Activated CD8-positive, alpha-beta memory T cell treated with anti-CD3 and anti-CD28 coated beads, Interleukin-2, amount 50 U/mL, for 48 hours (primary cell): ENCODE measurements around the gene GNA15.
"Not testable (repeated sequence)": the region's sequence is repeated elsewhere in the genome, so short reads cannot be mapped to it uniquely, and the experiment has no call there.

Experiments
- DNase-seq: peaks from one replicate; pipeline ENCODE4 v3.0.0-alpha.2; 2020

GNA15 gene

GRCh38 chr19:3176715-3177501 is 41.1 kb downstream of the GNA15 start:
- DNase-seq, result peak; percentile 82

GRCh38 chr19:3178377-3178972 is 42.6 kb downstream of the GNA15 start, which contains the start of gene S1PR4:
Gene S1PR4, plus strand, starts transcription at chr19:3178769. Its CDS starts 24 bp downstream, at chr19:3178793.
- peak; percentile 84 for DNase-seq

GRCh38 chr19:3178973-3179738 is 43.3 kb downstream of the GNA15 start:
- DNase-seq, result no peak

- peak; percentile 76 for DNase-seq
Measured at GRCh38 chr19:3179739-3180293, 44.0 kb downstream of the GNA15 start.

GRCh38 chr19:3183721-3184641 is 48.1 kb downstream of the GNA15 start:
- DNase-seq, result no peak

- DNase-seq, result peak; percentile 80
Measured at GRCh38 chr19:3184847-3185460, 49.1 kb downstream of the GNA15 start.

GRCh38 chr19:3185461-3186159 is 49.8 kb downstream of the GNA15 start, which contains the start of gene NCLN:
Gene NCLN, plus strand, starts transcription at chr19:3185930. Its CDS starts 101 bp downstream, at chr19:3186031.
- DNase-seq, result peak; percentile 97

- peak; percentile 70 for DNase-seq
Measured at GRCh38 chr19:3186160-3186688, 50.4 kb downstream of the GNA15 start.

- no peak for DNase-seq
Measured at GRCh38 chr19:3186891-3187661, 51.2 kb downstream of the GNA15 start.

GRCh38 chr19:3187662-3188511 is 52.1 kb downstream of the GNA15 start:
- DNase-seq, result no peak

- DNase-seq, result no peak
Measured at GRCh38 chr19:3188627-3189596, 53.1 kb downstream of the GNA15 start.

GRCh38 chr19:3189702-3190469 is 54.1 kb downstream of the GNA15 start:
- no peak for DNase-seq

GRCh38 chr19:3190470-3190770 is 54.6 kb downstream of the GNA15 start:
- DNase-seq, result no peak

GRCh38 chr19:3190921-3191805 is 55.3 kb downstream of the GNA15 start:
- no peak for DNase-seq

- DNase-seq, result not testable (repeated sequence)
Measured at GRCh38 chr19:3191806-3192104, 55.9 kb downstream of the GNA15 start.

GRCh38 chr19:3192228-3192635 is 56.4 kb downstream of the GNA15 start:
- DNase-seq, result no peak
